IMR-90 (cell line): ENCODE data around the gene RPS6KA2. TPM values are rescaled to one million over a fixed set of nuclear protein-coding genes. Genes with fewer than 3 reads are reported as not detected.

Source experiments
- ATAC-seq: fragments of 200-7000 bp; cut with Tn5 transposase; 2 replicates; pipeline ENCODE4 v1.9.1; 2020; ENCODE audit warnings: low read depth, mild to moderate bottlenecking, moderate library complexity
- BruUV-seq: library from RNA; stranded (reverse); fragments of 400-500 nt; replicated peaks from 2 replicates; lab custom pipeline; 2021; lab: Mats Ljungman, UMichigan
- CTCF ChIA-PET: fragments of 300-600 bp; formaldehyde crosslinking; extraction: SDS; loops from one replicate; lab custom pipeline; 2021; ENCODE audit warnings: antibody characterized with exemption; lab: Yijun Ruan, JAX
- POLR2A ChIA-PET: fragments of 300-600 bp; sonication (Branson Sonifier 250); formaldehyde crosslinking; loops from one replicate; lab custom pipeline; 2022; ENCODE audit warnings: antibody characterized with exemption; ENCODE audit not compliant: unreplicated experiment; lab: Charles Lee
- DNase-seq: peaks from one replicate; pipeline ENCODE4 v3.0.0; 2013
- H2AFZ ChIP-seq: replicated peaks from 2 replicates; pipeline ENCODE3; 2013; ENCODE audit warnings: low read length, mild to moderate bottlenecking; ENCODE audit not compliant: poor library complexity
- H2AK5ac ChIP-seq: 2 replicates; pipeline ENCODE4 v1.6.1; 2013; ENCODE audit warnings: low read depth, low read length, inconsistent platforms
- H2AK9ac ChIP-seq: replicated peaks from 2 replicates; pipeline ENCODE3; 2013; ENCODE audit warnings: mild to moderate bottlenecking, low read depth, low read length, moderate library complexity; ENCODE audit not compliant: poor library complexity
- H2BK120ac ChIP-seq: 2 replicates; pipeline ENCODE4 v1.6.1; 2013; ENCODE audit warnings: low read depth, low read length, inconsistent platforms
- H2BK15ac ChIP-seq: 3 replicates; pipeline ENCODE4 v1.6.1; 2013; ENCODE audit warnings: low read depth, low read length, inconsistent platforms
- H2BK20ac ChIP-seq: 2 replicates; pipeline ENCODE4 v1.6.1; 2013; ENCODE audit warnings: low read depth, mild to moderate bottlenecking, inconsistent platforms, low read length, moderate library complexity
- H2BK5ac ChIP-seq: 2 replicates; pipeline ENCODE4 v1.6.1; 2013; ENCODE audit warnings: mild to moderate bottlenecking, low read depth, low read length, inconsistent platforms; ENCODE audit not compliant: poor library complexity, severe bottlenecking
- H3K14ac ChIP-seq: replicated peaks from 2 replicates; pipeline ENCODE4 v1.6.1; 2013; ENCODE audit warnings: low read depth, low read length, inconsistent platforms
- H3K18ac ChIP-seq: 2 replicates; pipeline ENCODE4 v1.6.1; 2013; ENCODE audit warnings: low read depth, low read length, control low read depth
- H3K23ac ChIP-seq: 2 replicates; pipeline ENCODE4 v1.6.1; 2013; ENCODE audit warnings: low read depth, low read length, inconsistent platforms
- H3K27ac ChIP-seq: 2 replicates; pipeline ENCODE4 v1.5.1; 2013; ENCODE audit warnings: mild to moderate bottlenecking, control low read depth, low read length; ENCODE audit not compliant: insufficient read depth
- H3K27me3 ChIP-seq: 2 replicates; pipeline ENCODE4 v1.6.1; 2013; ENCODE audit warnings: low read length; ENCODE audit not compliant: control insufficient read depth, insufficient read depth
- H3K36me3 ChIP-seq: 2 replicates; pipeline ENCODE4 v1.6.1; 2013; ENCODE audit warnings: low read length, mixed read lengths; ENCODE audit not compliant: control insufficient read depth, insufficient read depth
- H3K4ac ChIP-seq: 2 replicates; pipeline ENCODE4 v1.6.1; 2013; ENCODE audit warnings: low read depth, low read length, inconsistent platforms
- H3K4me1 ChIP-seq: 2 replicates; pipeline ENCODE4 v1.6.1; 2013; ENCODE audit warnings: low read length, mixed read lengths; ENCODE audit not compliant: control insufficient read depth, insufficient read depth
- H3K4me2 ChIP-seq: 2 replicates; pipeline ENCODE4 v1.6.1; 2013; ENCODE audit warnings: low read depth, mild to moderate bottlenecking, control low read depth, low read length, moderate library complexity
- H3K4me3 ChIP-seq: 2 replicates; pipeline ENCODE4 v1.5.1; 2013; ENCODE audit warnings: low read depth, mild to moderate bottlenecking, control low read depth, low read length, moderate library complexity; ENCODE audit not compliant: insufficient read depth
- H3K56ac ChIP-seq: 2 replicates; pipeline ENCODE4 v1.6.1; 2013; ENCODE audit warnings: low read length, inconsistent platforms; ENCODE audit not compliant: insufficient read depth; ENCODE audit errors: extremely low read depth
- H3K79me1 ChIP-seq, 2 experiments: 2 replicates each; pipeline ENCODE4 v1.6.1; 2013; ENCODE audit warnings: low read length in 2 of 2, inconsistent platforms in 1 of 2, low read depth in 1 of 2
- H3K9ac ChIP-seq: 2 replicates; pipeline ENCODE4 v1.6.1; 2013; ENCODE audit warnings: low read depth, low read length, control low read depth
- H3K9me1 ChIP-seq: 2 replicates; pipeline ENCODE4 v1.6.1; 2013; ENCODE audit warnings: low read length, inconsistent platforms; ENCODE audit not compliant: insufficient read depth
- H3K9me3 ChIP-seq: 2 replicates; pipeline ENCODE4 v1.6.1; 2013; ENCODE audit warnings: low read length; ENCODE audit not compliant: control insufficient read depth, insufficient read depth
- H4K20me1 ChIP-seq: 2 replicates; pipeline ENCODE4 v1.6.1; 2013; ENCODE audit warnings: low read length, inconsistent platforms; ENCODE audit not compliant: insufficient read depth
- H4K5ac ChIP-seq: 2 replicates; pipeline ENCODE4 v1.6.1; 2013; ENCODE audit warnings: mild to moderate bottlenecking, low read depth, low read length, control low read depth
- H4K8ac ChIP-seq, 2 experiments: 2 replicates each; pipeline ENCODE4 v1.6.1; 2013; ENCODE audit warnings: low read depth in 2 of 2, low read length in 2 of 2, control low read depth in 1 of 2, inconsistent platforms in 1 of 2
- H4K91ac ChIP-seq: 2 replicates; pipeline ENCODE4 v1.6.1; 2013; ENCODE audit warnings: low read depth, low read length, inconsistent platforms; ENCODE audit not compliant: insufficient read depth
- BHLHE40 ChIP-seq: fragments of 150-350 bp; IDR thresholded peaks from 2 replicates; pipeline ENCODE4 v1.6.1; 2016; ENCODE audit warnings: mild to moderate bottlenecking, low read depth, low read length
- CEBPB ChIP-seq: IDR thresholded peaks from 2 replicates; pipeline ENCODE4 v1.6.1; 2012; ENCODE audit warnings: low read depth, low read length, improper control_type of control experiment
- FOS ChIP-seq: fragments of 150-350 bp; IDR thresholded peaks from 2 replicates; pipeline ENCODE4 v1.6.1; 2016; ENCODE audit warnings: low read depth, low read length
- MAFK ChIP-seq: IDR thresholded peaks from 2 replicates; pipeline ENCODE4 v1.6.1; 2012; ENCODE audit warnings: low read depth, low read length, improper control_type of control experiment
- MAZ ChIP-seq: IDR thresholded peaks from 2 replicates; pipeline ENCODE4 v1.6.1; 2012; ENCODE audit warnings: low read depth, mild to moderate bottlenecking, low read length, improper control_type of control experiment, moderate library complexity, borderline replicate concordance
- MXI1 ChIP-seq: IDR thresholded peaks from 2 replicates; pipeline ENCODE4 v1.6.1; 2012; ENCODE audit warnings: low read depth, mild to moderate bottlenecking, low read length, moderate library complexity, borderline replicate concordance
- NFE2L2 ChIP-seq: fragments of 150-350 bp; IDR thresholded peaks from 2 replicates; pipeline ENCODE4 v1.6.1; 2016; ENCODE audit warnings: low read depth, mild to moderate bottlenecking, low read length
- POLR2A ChIP-seq: IDR thresholded peaks from 2 replicates; pipeline ENCODE4 v1.6.1; 2012; ENCODE audit warnings: mild to moderate bottlenecking, low read depth, low read length
- RAD21 ChIP-seq: IDR thresholded peaks from 2 replicates; pipeline ENCODE4 v1.6.1; 2012; ENCODE audit warnings: low read length, improper control_type of control experiment
- RCOR1 ChIP-seq: IDR thresholded peaks from 2 replicates; pipeline ENCODE4 v1.6.1; 2012; ENCODE audit warnings: mild to moderate bottlenecking, low read length, improper control_type of control experiment; ENCODE audit not compliant: insufficient replicate concordance
- RFX5 ChIP-seq: IDR thresholded peaks from 2 replicates; pipeline ENCODE4 v1.8.0; 2012; ENCODE audit warnings: low read depth, mild to moderate bottlenecking, low read length, moderate library complexity
- SMC3 ChIP-seq: fragments of 150-350 bp; IDR thresholded peaks from 2 replicates; pipeline ENCODE4 v1.6.1; 2016; ENCODE audit warnings: low read depth, mild to moderate bottlenecking, antibody characterized with exemption, low read length, moderate library complexity
- WGBS, 2 experiments: methylation state at CpG; one replicate each; pipeline versions ENCODE4 v1.1.5 to v1.1.7; 2013; ENCODE audit warnings: missing lambda C conversion rate in 2 of 2; ENCODE audit not compliant: insufficient read length in 1 of 2; ENCODE audit errors: extremely low coverage in 2 of 2; 5-methylcytosine and 5-hydroxymethylcytosine counted together
- dilution Hi-C: fragments of 300-500 bp; cut with HindIII; formaldehyde crosslinking; loops from one replicate; pipeline ENCODE4 v1.14.3; 2018; ENCODE audit warnings: low sequenced_read_pairs; ENCODE audit not compliant: unreplicated experiment
- in situ Hi-C: fragments of 300-500 bp; cut with MboI; formaldehyde crosslinking; loops from 3 replicates; pipeline ENCODE4 v1.14.3; 2019; ENCODE audit warnings: low sequenced_read_pairs, inconsistent platforms, mixed read lengths
- intact Hi-C: fragments of 100-400 bp; cut with micrococcal nuclease; formaldehyde crosslinking; loops from 2 replicates; pipeline ENCODE4 v1.10.0; 2022
- polyA plus RNA-seq, 3 experiments: library from polyadenylated mRNA; depleted of rRNA; stranded (reverse); fragments of >200 nt; gene quantifications; 2 replicates each; pipeline ENCODE4 v1.2.3, GENCODE V29; 2012; ENCODE audit warnings: low replicate concordance in 1 of 3
- total RNA-seq: library from RNA; depleted of rRNA; stranded (reverse); fragments of >200 nt; gene quantifications from 2 replicates; pipeline ENCODE4 v1.2.3, GENCODE V29; 2012
- TF ChIP-seq, protein P1 (sequence below): fragments of 150-350 bp; IDR thresholded peaks from 2 replicates; pipeline ENCODE4 v1.6.1; 2017; ENCODE audit warnings: mild to moderate bottlenecking, antibody characterized with exemption, low read length, low read depth
- TF ChIP-seq, protein P2 (sequence below): fragments of 150-350 bp; IDR thresholded peaks from 2 replicates; pipeline ENCODE4 v1.6.1; 2016; ENCODE audit warnings: low read depth, mild to moderate bottlenecking, low read length, moderate library complexity, borderline replicate concordance
- TF ChIP-seq, protein P3 (sequence below): conservative IDR thresholded peaks from 2 replicates; pipeline ENCODE4 v1.5.1; 2012; ENCODE audit warnings: mild to moderate bottlenecking, low read depth, low read length, improper control_type of control experiment

RPS6KA2 gene
- total and polyA plus RNA-seq, 2 of the 4 experiments (the other 2 are of a cell fraction), result 26.9 to 31.3 TPM

DNA sequence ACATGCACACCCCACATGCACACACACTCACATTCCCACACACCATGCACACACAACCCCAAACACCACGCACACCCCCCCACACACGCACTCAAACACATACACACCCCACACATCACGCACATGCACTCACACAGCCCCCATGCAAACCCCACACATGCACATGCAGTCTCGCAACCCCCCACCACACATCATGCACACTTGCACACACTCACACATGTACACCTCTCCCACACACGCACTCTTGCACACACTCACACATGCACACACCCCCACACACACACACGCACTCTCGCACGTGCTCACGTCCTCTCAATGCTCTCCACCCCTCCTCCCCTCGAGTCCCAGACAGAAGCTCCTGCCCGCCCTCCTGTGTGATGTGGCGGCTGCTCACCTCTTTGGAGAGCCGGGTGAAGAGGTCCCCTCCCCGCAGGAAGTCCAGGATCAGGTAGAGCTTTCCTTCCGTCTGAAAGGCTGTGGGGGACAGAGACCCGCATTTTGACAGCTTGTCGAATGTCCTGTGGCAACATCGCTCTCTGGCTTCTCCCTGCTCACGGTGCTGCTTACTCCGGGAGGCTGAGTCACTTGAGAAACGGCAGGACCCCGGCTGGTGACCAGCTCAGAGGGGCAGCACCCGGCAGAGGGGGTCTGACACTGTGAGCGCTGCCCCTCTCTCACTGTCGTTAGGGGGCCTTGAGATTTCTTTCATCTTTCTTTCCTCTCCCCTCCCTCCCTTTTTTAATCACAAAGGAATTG, 119.1 kb downstream of the RPS6KA2 start:
- Histone ChIP-seq H4K5ac (no peak overlapping the region), H4K8ac (no peak overlapping the region), H2BK15ac (no peak overlapping the region), H2AFZ (no peak overlapping the region), H2AK9ac (no peak overlapping the region), H3K9ac (no peak overlapping the region), H2BK5ac (peak overlapping the region; percentile 65), H3K36me3 (peaks cover 60% of the 10 kb centered on the region), H3K27ac (no peak overlapping the region), H3K14ac (no peak overlapping the region), H3K4me2 (no peak overlapping the region), H2BK120ac (no peak overlapping the region), H3K4me1 (no peaks in the 10 kb centered on the region), H3K56ac (no peak overlapping the region), H4K20me1 (peaks cover 4% of the 10 kb centered on the region; the same call in 1 of the 2 replicates), H3K4me3 (no peak overlapping the region), H3K18ac (no peak overlapping the region), H3K9me1 (peaks cover 9% of the 10 kb centered on the region; the same call in 1 of the 2 replicates), H3K9me3 (no peaks in the 10 kb centered on the region), H3K79me1 (no peaks in the 10 kb centered on the region), H3K23ac (no peak overlapping the region), H2AK5ac (no peak overlapping the region), H4K91ac (no peak overlapping the region), H2BK20ac (no peak overlapping the region), H3K4ac (no peak overlapping the region), H3K27me3 (no peaks in the 10 kb centered on the region)
- DNase-seq (no peak), ATAC-seq (no peak)
- CTCF ChIA-PET, result interaction anchor here (0.6 kb wide), 1 partner anchor 100 kb away, joined by 3 read pairs; no protein-coding TSS in a partner anchor
- POLR2A ChIA-PET, result no interaction called here
- no TSS peak for BruUV-seq
- dilution Hi-C loops, result no loop called here
- intact Hi-C loops, result no loop called here
- WGBS, 2 experiments, result 95% methylated on average over 7 of the region's 25 CpGs; no CpG with 5 or more reads in 1 of the 2 experiments
- in situ Hi-C loops, result no loop called here
- TF ChIP-seq, protein P1, sequence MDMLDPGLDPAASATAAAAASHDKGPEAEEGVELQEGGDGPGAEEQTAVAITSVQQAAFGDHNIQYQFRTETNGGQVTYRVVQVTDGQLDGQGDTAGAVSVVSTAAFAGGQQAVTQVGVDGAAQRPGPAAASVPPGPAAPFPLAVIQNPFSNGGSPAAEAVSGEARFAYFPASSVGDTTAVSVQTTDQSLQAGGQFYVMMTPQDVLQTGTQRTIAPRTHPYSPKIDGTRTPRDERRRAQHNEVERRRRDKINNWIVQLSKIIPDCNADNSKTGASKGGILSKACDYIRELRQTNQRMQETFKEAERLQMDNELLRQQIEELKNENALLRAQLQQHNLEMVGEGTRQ, result no peak
- TF ChIP-seq MAFK (no peak), POLR2A (no peak), RFX5 (no peak), MAZ (no peak), RAD21 (no peak), CEBPB (no peak), RCOR1 (no peak), BHLHE40 (no peak), NFE2L2 (no peak), FOS (no peak), SMC3 (no peak), MXI1 (no peak)
- TF ChIP-seq, protein P2, sequence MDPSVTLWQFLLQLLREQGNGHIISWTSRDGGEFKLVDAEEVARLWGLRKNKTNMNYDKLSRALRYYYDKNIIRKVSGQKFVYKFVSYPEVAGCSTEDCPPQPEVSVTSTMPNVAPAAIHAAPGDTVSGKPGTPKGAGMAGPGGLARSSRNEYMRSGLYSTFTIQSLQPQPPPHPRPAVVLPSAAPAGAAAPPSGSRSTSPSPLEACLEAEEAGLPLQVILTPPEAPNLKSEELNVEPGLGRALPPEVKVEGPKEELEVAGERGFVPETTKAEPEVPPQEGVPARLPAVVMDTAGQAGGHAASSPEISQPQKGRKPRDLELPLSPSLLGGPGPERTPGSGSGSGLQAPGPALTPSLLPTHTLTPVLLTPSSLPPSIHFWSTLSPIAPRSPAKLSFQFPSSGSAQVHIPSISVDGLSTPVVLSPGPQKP, result no peak
- TF ChIP-seq, protein P3, sequence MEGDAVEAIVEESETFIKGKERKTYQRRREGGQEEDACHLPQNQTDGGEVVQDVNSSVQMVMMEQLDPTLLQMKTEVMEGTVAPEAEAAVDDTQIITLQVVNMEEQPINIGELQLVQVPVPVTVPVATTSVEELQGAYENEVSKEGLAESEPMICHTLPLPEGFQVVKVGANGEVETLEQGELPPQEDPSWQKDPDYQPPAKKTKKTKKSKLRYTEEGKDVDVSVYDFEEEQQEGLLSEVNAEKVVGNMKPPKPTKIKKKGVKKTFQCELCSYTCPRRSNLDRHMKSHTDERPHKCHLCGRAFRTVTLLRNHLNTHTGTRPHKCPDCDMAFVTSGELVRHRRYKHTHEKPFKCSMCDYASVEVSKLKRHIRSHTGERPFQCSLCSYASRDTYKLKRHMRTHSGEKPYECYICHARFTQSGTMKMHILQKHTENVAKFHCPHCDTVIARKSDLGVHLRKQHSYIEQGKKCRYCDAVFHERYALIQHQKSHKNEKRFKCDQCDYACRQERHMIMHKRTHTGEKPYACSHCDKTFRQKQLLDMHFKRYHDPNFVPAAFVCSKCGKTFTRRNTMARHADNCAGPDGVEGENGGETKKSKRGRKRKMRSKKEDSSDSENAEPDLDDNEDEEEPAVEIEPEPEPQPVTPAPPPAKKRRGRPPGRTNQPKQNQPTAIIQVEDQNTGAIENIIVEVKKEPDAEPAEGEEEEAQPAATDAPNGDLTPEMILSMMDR, result no peak
